ENCODE measurements around the gene ARHGEF1. TPM values are rescaled to one million over a fixed set of nuclear protein-coding genes. Genes with fewer than 3 reads are reported as not detected.

ARHGEF1 gene
- total RNA-seq, 2 experiments from 2014 or later = 663 to 761 TPM

DNA sequence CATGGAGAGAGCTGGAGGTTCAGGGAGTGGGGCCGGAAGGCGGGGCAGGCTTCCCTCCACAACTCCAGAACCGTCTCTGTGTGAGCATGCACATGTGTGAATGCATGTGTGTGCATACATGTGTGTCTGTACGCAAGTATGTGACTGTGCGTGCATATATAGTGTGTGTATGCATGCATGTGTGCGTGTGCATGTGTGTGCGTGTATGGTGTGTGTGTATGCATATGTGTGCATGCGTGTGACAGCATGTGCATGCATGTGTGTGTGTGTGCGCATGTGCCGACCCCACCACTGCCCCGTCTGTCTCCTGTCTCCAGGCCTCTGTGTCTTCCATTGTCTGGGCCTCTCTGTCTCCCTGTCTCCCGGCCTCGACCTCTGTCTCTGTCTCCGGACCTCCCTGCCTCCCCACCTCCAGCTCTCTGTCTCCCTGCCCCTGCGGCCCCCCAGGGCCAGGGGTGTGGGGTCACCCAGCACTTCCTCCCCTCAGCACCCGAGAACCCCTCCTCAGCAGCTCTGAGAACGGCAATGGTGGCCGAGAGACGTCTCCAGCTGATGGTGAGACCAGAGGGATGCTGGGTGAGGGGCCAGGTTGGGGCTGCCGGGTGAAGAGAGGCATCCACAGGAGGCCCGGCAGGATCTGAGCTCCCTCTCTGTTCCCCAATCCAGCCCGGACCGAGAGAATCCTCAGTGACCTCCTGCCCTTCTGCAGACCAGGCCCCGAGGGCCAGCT, 22.5 kb downstream of the ARHGEF1 start:
- no peak for DNase-seq

GRCh38 chr19:41906271-41906670, 23.3 kb downstream of the ARHGEF1 start:
- H3K9me3 Mint-ChIP-seq = no peaks in the 10 kb centered on the region
- CTCF ChIA-PET = interaction anchor here (0.6 kb wide), 1 partner anchor 679 kb away, joined by 3 read pairs; no protein-coding TSS in a partner anchor
- H3K27me3 Mint-ChIP-seq = peaks cover 8% of the 10 kb centered on the region
- no peak overlapping the region for H3K27ac Mint-ChIP-seq
- DNase-seq = no peak
- H3K36me3 Mint-ChIP-seq (ENCODE audit: low read depth) = peaks cover 59% of the 10 kb centered on the region
- no peak overlapping the region for H3K4me3 Mint-ChIP-seq
- H3K4me1 Mint-ChIP-seq = peaks cover 26% of the 10 kb centered on the region
- POLR2A ChIA-PET = no interaction called here

More for the DNA sequence above, 22.5 kb downstream of the ARHGEF1 start:
- peaks cover 57% of the 10 kb centered on the region for H3K36me3 Mint-ChIP-seq (ENCODE audit: low read depth)
- H3K27ac Mint-ChIP-seq = peak overlapping the region; percentile 42
- H3K4me1 Mint-ChIP-seq = peaks cover 21% of the 10 kb centered on the region
- POLR2A ChIA-PET = no interaction called here
- H3K27me3 Mint-ChIP-seq = peaks cover under 1% of the 10 kb centered on the region
- no peaks in the 10 kb centered on the region for H3K9me3 Mint-ChIP-seq
- CTCF ChIA-PET = interaction anchor here (0.6 kb wide), 2 partner anchors 29 to 678 kb away, joined by 3 read pairs; no protein-coding TSS in a partner anchor
- no peak overlapping the region for H3K4me3 Mint-ChIP-seq

DNA sequence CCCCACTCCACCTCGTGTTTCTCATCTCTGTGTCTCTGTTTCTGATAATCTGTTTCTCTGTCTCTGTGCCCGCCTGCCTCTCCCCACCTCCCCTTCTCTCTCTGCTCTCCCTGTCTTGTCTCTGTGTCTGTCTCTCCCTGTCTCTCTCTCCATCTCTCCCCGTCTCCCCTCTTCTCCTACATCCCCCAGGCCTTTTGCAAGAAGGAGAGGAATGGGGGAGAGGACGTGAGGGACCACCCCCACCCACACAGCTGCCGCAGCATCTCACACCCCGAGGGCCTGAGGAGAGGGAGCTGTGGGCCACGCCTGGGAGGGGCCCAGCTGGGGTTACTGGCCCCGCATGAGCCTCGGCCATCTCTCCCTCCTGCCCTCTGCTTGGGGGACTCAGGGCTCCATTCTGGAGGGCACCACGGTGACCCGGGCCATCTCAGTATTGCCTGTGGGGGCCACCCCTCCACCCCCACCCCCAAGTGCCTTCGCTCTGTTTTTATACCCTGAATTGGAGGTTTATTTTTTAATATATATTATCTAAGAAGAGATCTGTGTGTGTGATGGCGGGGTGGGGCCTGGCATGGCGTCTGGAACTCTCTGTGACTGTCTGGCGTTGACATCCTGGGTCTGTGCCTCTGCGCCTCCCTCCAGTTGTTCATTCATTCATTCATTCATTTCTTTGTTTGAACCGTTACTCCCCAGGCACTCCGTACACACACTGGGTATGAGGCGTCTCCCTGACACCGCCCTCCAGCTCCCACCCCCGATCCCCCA, 24.1 kb downstream of the ARHGEF1 start:
- Mint-ChIP-seq H3K27ac (no peak overlapping the region), H3K36me3 (ENCODE audit: low read depth) (peaks cover 54% of the 10 kb centered on the region), H3K4me1 (peaks cover 30% of the 10 kb centered on the region)

DNA sequence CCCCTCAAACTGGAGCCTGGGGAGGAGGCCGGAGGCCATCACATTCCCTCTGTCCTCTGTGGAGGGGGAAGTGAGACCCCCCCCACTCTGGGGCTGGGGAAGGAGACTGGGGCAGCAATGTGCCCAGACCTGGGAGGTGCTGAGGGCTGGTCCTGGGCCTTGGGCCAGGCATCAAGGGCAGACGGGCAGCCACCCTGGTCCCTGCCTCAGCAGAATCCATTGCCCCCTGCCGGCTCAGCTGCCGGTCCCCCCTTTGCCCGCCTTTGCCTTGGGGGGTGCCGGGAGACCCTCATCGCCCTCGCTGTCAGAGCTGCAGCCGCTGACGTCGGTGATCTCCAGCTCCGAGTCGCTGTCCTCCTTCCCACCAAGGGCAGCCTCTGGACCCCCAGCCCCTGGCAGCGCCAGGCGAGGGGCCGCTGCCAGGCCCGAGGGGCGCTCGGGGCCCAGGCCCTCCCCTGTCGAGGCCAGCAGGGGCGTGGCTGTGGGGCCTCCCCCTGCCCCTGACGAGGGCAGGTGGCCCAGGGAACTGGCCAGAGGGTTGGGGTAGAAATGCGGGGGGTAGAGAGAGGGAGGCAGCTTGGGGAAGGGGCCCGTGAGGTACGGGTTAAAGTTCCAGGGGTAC, 25.1 kb downstream of the ARHGEF1 start:
- peaks cover 34% of the 10 kb centered on the region for H3K4me1 Mint-ChIP-seq
- no peak overlapping the region for H3K27ac Mint-ChIP-seq
- H3K9me3 Mint-ChIP-seq = no peaks in the 10 kb centered on the region
- peaks cover 21% of the 10 kb centered on the region for H3K27me3 Mint-ChIP-seq
- CTCF ChIA-PET = no interaction called here
- DNase-seq = no peak
- no peak overlapping the region for H3K4me3 Mint-ChIP-seq
- peaks cover 45% of the 10 kb centered on the region for H3K36me3 Mint-ChIP-seq (ENCODE audit: low read depth)
- POLR2A ChIA-PET = no interaction called here

More for the DNA sequence above, 24.1 kb downstream of the ARHGEF1 start:
- H3K27me3 Mint-ChIP-seq = peaks cover 14% of the 10 kb centered on the region
- no peak overlapping the region for H3K4me3 Mint-ChIP-seq
- ChIA-PET POLR2A (no interaction called here), CTCF (no interaction called here)
- DNase-seq = no peak
- H3K9me3 Mint-ChIP-seq = no peaks in the 10 kb centered on the region

DNA sequence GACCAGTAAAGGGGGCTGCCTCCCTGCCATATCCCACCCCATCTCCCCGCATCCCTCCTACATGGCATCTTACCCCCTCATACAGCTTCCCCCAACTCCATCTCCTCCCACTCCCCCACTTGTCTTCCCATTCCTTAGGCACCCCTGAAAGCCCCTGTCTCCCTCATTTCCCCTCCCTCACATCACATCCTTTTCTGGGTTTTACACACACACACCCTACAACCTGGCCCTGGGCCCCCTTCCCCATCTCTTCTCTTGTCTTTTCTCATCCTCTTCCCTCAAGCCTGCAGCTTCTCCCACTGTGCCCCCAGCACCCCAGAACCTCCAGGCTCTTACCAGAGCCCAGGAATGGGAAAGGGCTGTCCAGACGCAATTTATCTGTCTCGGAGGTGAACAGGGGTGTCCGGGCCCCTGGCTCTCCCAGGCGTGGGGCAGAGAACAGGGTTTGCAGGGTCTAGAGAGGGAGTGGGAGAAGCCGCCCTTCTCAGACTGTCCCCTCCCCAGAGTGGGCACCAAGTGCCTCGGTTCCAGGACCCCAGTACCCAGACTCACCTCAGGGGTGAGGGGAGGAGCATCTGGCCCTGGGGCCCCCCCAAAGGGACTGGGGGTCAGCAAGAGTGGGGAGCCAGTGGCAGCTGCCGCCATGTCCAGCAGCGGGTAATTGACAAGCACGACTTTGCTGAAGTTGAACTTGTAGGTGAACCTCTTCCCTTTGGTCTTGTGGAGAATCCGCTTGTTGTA, 25.9 kb downstream of the ARHGEF1 start:
- Mint-ChIP-seq H3K27me3 (peaks cover 27% of the 10 kb centered on the region), H3K9me3 (no peaks in the 10 kb centered on the region), H3K27ac (no peak overlapping the region), H3K36me3 (ENCODE audit: low read depth) (peaks cover 39% of the 10 kb centered on the region), H3K4me1 (peaks cover 32% of the 10 kb centered on the region), H3K4me3 (no peak overlapping the region)
- ChIA-PET POLR2A (no interaction called here), CTCF (no interaction called here)
- no peak for DNase-seq

GRCh38 chr19:41909706-41910105, 26.7 kb downstream of the ARHGEF1 start:
- DNase-seq = no peak
- H3K4me1 Mint-ChIP-seq = peaks cover 29% of the 10 kb centered on the region
- peaks cover 33% of the 10 kb centered on the region for H3K27me3 Mint-ChIP-seq
- no peak overlapping the region for H3K27ac Mint-ChIP-seq
- H3K9me3 Mint-ChIP-seq = no peaks in the 10 kb centered on the region
- CTCF ChIA-PET = interaction anchor here (0.6 kb wide), 1 partner anchor 1425 kb away, joined by 3 read pairs; no protein-coding TSS in a partner anchor
- H3K36me3 Mint-ChIP-seq (ENCODE audit: low read depth) = peaks cover 32% of the 10 kb centered on the region
- POLR2A ChIA-PET = no interaction called here
- H3K4me3 Mint-ChIP-seq = no peak overlapping the region

DNA sequence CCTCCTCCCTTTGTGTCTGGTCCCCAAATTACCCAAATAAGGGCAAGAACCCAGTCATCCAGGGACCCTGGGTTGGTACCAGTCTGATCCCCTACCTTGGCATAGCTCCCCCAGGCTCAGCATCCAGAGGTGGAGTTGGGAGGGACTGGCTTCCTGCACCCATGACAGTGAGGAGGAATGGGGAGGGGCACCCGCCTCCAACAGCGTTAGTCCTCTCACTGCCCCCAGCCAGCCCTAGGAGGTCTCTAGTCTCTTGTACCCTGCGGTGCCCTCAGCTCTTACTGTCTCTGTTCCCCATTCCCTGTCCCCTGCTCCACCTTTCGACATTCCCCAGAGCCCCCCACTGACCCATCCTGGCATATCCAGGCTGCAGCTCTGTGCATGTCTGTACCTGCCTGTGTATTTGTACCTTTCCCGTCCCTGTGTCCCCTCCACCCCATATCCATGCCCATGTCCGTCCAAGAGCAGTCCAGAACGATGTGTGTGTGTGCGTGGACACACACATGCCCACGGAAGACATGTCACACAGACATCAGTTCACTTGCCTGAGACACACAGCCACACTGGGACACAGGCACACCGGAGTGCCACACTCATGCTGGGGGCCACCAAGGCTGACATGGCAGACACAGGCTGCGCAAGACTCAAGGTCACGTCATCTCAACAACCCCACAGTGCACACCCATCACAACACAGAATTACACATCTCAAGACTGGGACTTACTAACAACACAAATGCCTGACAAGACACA, 27.4 kb downstream of the ARHGEF1 start:
- Mint-ChIP-seq H3K4me3 (no peak overlapping the region), H3K4me1 (peaks cover 27% of the 10 kb centered on the region), H3K27ac (peak overlapping the region; percentile 7), H3K27me3 (peaks cover 34% of the 10 kb centered on the region), H3K9me3 (no peaks in the 10 kb centered on the region), H3K36me3 (ENCODE audit: low read depth) (peaks cover 25% of the 10 kb centered on the region)
- no peak for DNase-seq
- CTCF ChIA-PET = interaction anchor here (0.6 to 2.0 kb wide), 2 partner anchors 24 to 1426 kb away, joined by 3 to 5 read pairs; no protein-coding TSS in a partner anchor
- POLR2A ChIA-PET = no interaction called here

- DNase-seq = peak; percentile 29
- CTCF ChIA-PET = interaction anchor here (1.1 to 2.0 kb wide), 2 partner anchors 8 to 25 kb away, joined by 3 to 5 read pairs; no protein-coding TSS in a partner anchor
- Mint-ChIP-seq H3K36me3 (ENCODE audit: low read depth) (peaks cover 18% of the 10 kb centered on the region), H3K4me1 (peaks cover 22% of the 10 kb centered on the region), H3K27me3 (peaks cover 34% of the 10 kb centered on the region), H3K9me3 (no peaks in the 10 kb centered on the region), H3K4me3 (no peak overlapping the region), H3K27ac (peak overlapping the region; percentile 3)
- POLR2A ChIA-PET = interaction anchor here (0.6 to 0.9 kb wide), 2 partner anchors 372 to 1649 kb away, joined by 5 to 6 read pairs; no protein-coding TSS in a partner anchor
Measured at GRCh38 chr19:41910992-41911888, 28.3 kb downstream of the ARHGEF1 start.

- Mint-ChIP-seq H3K27me3 (peaks cover 34% of the 10 kb centered on the region), H3K4me1 (peaks cover 18% of the 10 kb centered on the region), H3K36me3 (ENCODE audit: low read depth) (peaks cover 12% of the 10 kb centered on the region), H3K9me3 (no peaks in the 10 kb centered on the region), H3K27ac (peak overlapping the region; percentile 3), H3K4me3 (no peak overlapping the region)
- POLR2A ChIA-PET = interaction anchor here (0.8 to 0.9 kb wide), 2 partner anchors 16 to 371 kb away, joined by 4 to 5 read pairs; partner anchors contain the start of gene ERFL
- CTCF ChIA-PET = interaction anchor here (1.1 to 2.0 kb wide), 2 partner anchors 9 to 26 kb away, joined by 3 to 5 read pairs; no protein-coding TSS in a partner anchor
- DNase-seq = no peak
Measured at GRCh38 chr19:41911889-41912731, 29.1 kb downstream of the ARHGEF1 start.

- ChIA-PET CTCF (no interaction called here), POLR2A (no interaction called here)
- H3K36me3 Mint-ChIP-seq (ENCODE audit: low read depth) = peaks cover 9% of the 10 kb centered on the region
- no peak overlapping the region for H3K4me3 Mint-ChIP-seq
- H3K9me3 Mint-ChIP-seq = no peaks in the 10 kb centered on the region
- DNase-seq = no peak
- peaks cover 16% of the 10 kb centered on the region for H3K4me1 Mint-ChIP-seq
- H3K27ac Mint-ChIP-seq = no peak overlapping the region
- peaks cover 34% of the 10 kb centered on the region for H3K27me3 Mint-ChIP-seq
Measured at GRCh38 chr19:41912899-41913537, 30.0 kb downstream of the ARHGEF1 start.

Data from activated CD4-positive, alpha-beta T cell treated with anti-CD3 and anti-CD28 coated beads, Interleukin-2, amount 10 ng/mL, durations not matched to agents 7 days and 5 days (primary cell).